HEK293 (cell line): ENCODE results near the gene PHLDB2.

ENCODE experiments used
- KLF16 ChIP-seq: fragments of 450-650 bp; formaldehyde crosslinking; IDR thresholded peaks from 2 replicates; pipeline ENCODE4 v1.5.1; 2017; ENCODE audit warnings: missing biosample characterization, missing genetic modification characterization
- SETDB1 ChIP-seq: IDR thresholded peaks from one replicate; pipeline ENCODE4 v1.6.1; 2017; ENCODE audit warnings: mild to moderate bottlenecking, low read length, moderate library complexity, mixed read lengths; ENCODE audit not compliant: insufficient read length
- ZFP41 ChIP-seq: fragments of 450-650 bp; formaldehyde crosslinking; IDR thresholded peaks from 2 replicates; pipeline ENCODE4 v1.5.1; 2016; ENCODE audit warnings: missing biosample characterization, missing genetic modification characterization, borderline replicate concordance
- ZNF184 ChIP-seq: fragments of 450-650 bp; IDR thresholded peaks from 2 replicates; pipeline ENCODE4 v1.5.1; 2018; ENCODE audit warnings: missing biosample characterization, mild to moderate bottlenecking, missing genetic modification characterization
- ZNF311 ChIP-seq: fragments of 450-650 bp; formaldehyde crosslinking; IDR thresholded peaks from 2 replicates; pipeline ENCODE4 v1.5.1; 2017; ENCODE audit warnings: missing biosample characterization, missing genetic modification characterization, borderline replicate concordance
- ZSCAN5A ChIP-seq: fragments of 450-650 bp; formaldehyde crosslinking; IDR thresholded peaks from 2 replicates; pipeline ENCODE4 v1.5.1; 2016; ENCODE audit warnings: missing biosample characterization, missing genetic modification characterization
- TF ChIP-seq, protein P1 (sequence below): fragments of 450-650 bp; formaldehyde crosslinking; IDR thresholded peaks from 2 replicates; pipeline ENCODE4 v1.5.1; 2016; ENCODE audit warnings: missing biosample characterization, missing genetic modification characterization
- TF ChIP-seq, protein P2 (sequence below): fragments of 450-650 bp; formaldehyde crosslinking; IDR thresholded peaks from 2 replicates; pipeline ENCODE4 v1.5.1; 2016; ENCODE audit warnings: missing biosample characterization, missing genetic modification characterization
- TF ChIP-seq, protein P3 (sequence below): fragments of 450-650 bp; formaldehyde crosslinking; IDR thresholded peaks from 2 replicates; pipeline ENCODE4 v1.5.1; 2016; ENCODE audit warnings: missing biosample characterization, missing genetic modification characterization, low read depth

- TF ChIP-seq, protein P1, sequence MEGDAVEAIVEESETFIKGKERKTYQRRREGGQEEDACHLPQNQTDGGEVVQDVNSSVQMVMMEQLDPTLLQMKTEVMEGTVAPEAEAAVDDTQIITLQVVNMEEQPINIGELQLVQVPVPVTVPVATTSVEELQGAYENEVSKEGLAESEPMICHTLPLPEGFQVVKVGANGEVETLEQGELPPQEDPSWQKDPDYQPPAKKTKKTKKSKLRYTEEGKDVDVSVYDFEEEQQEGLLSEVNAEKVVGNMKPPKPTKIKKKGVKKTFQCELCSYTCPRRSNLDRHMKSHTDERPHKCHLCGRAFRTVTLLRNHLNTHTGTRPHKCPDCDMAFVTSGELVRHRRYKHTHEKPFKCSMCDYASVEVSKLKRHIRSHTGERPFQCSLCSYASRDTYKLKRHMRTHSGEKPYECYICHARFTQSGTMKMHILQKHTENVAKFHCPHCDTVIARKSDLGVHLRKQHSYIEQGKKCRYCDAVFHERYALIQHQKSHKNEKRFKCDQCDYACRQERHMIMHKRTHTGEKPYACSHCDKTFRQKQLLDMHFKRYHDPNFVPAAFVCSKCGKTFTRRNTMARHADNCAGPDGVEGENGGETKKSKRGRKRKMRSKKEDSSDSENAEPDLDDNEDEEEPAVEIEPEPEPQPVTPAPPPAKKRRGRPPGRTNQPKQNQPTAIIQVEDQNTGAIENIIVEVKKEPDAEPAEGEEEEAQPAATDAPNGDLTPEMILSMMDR, result no peak
- no peak for TF ChIP-seq ZFP41 (tag by site-specific recombination)
- TF ChIP-seq ZNF184 (tag by site-specific recombination), result no peak
- TF ChIP-seq, protein P2, sequence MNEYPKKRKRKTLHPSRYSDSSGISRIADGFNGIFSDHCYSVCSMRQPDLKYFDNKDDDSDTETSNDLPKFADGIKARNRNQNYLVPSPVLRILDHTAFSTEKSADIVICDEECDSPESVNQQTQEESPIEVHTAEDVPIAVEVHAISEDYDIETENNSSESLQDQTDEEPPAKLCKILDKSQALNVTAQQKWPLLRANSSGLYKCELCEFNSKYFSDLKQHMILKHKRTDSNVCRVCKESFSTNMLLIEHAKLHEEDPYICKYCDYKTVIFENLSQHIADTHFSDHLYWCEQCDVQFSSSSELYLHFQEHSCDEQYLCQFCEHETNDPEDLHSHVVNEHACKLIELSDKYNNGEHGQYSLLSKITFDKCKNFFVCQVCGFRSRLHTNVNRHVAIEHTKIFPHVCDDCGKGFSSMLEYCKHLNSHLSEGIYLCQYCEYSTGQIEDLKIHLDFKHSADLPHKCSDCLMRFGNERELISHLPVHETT (tag by site-specific recombination), result no peak
- no peak for TF ChIP-seq ZNF311 (tag by site-specific recombination)
- TF ChIP-seq, protein P3, sequence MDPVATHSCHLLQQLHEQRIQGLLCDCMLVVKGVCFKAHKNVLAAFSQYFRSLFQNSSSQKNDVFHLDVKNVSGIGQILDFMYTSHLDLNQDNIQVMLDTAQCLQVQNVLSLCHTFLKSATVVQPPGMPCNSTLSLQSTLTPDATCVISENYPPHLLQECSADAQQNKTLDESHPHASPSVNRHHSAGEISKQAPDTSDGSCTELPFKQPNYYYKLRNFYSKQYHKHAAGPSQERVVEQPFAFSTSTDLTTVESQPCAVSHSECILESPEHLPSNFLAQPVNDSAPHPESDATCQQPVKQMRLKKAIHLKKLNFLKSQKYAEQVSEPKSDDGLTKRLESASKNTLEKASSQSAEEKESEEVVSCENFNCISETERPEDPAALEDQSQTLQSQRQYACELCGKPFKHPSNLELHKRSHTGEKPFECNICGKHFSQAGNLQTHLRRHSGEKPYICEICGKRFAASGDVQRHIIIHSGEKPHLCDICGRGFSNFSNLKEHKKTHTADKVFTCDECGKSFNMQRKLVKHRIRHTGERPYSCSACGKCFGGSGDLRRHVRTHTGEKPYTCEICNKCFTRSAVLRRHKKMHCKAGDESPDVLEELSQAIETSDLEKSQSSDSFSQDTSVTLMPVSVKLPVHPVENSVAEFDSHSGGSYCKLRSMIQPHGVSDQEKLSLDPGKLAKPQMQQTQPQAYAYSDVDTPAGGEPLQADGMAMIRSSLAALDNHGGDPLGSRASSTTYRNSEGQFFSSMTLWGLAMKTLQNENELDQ, result no peak
- TF ChIP-seq SETDB1, result no peak
- TF ChIP-seq KLF16 (tag by site-specific recombination), result no peak
- TF ChIP-seq ZSCAN5A (tag by site-specific recombination), result no peak
Observed at GRCh38 chr3:111901637-111902036, 42.6 kb downstream of the PHLDB2 start.
